GM23338 (cell line): ENCODE data around the gene MGRN1. TPM values are rescaled to one million over a fixed set of nuclear protein-coding genes. Genes with fewer than 3 reads are reported as not detected.

Source experiments
- ATAC-seq: fragments of 200-7000 bp; cut with Tn5 transposase; 3 replicates; pipeline ENCODE4 v1.9.1; 2020
- DNase-seq: peaks from one replicate; pipeline ENCODE4 v3.0.0-alpha.2; 2015; ENCODE audit warnings: low spot score
- H2AFZ ChIP-seq: fragments of 200-600 bp; sonication (generic); 2 replicates; pipeline ENCODE4 v1.8.0; 2016; ENCODE audit warnings: antibody characterized with exemption, mild to moderate bottlenecking, moderate library complexity
- H3F3A ChIP-seq: fragments of 200-600 bp; sonication (generic); replicated peaks from 2 replicates; pipeline ENCODE4 v1.8.0; 2017; ENCODE audit warnings: antibody characterized with exemption, mixed run types, low read depth
- H3K27ac ChIP-seq: fragments of 200-600 bp; sonication (generic); 2 replicates; pipeline ENCODE4 v1.6.1; 2016; ENCODE audit warnings: low read depth
- H3K27me3 ChIP-seq: fragments of 200-600 bp; sonication (generic); 2 replicates; pipeline ENCODE4 v1.8.0; 2016; ENCODE audit warnings: mild to moderate bottlenecking, mixed run types, moderate library complexity; ENCODE audit not compliant: insufficient read depth
- H3K36me3 ChIP-seq: fragments of 200-600 bp; sonication (generic); 2 replicates; pipeline ENCODE4 v1.8.0; 2016; ENCODE audit warnings: mild to moderate bottlenecking; ENCODE audit not compliant: insufficient read depth
- H3K4me1 ChIP-seq: fragments of 200-600 bp; sonication (generic); 2 replicates; pipeline ENCODE4 v1.8.0; 2016; ENCODE audit warnings: mild to moderate bottlenecking, moderate library complexity; ENCODE audit not compliant: insufficient read depth
- H3K4me2 ChIP-seq: fragments of 200-600 bp; sonication (generic); 2 replicates; pipeline ENCODE4 v1.7.1; 2017; ENCODE audit warnings: mixed run types
- H3K4me3 ChIP-seq: fragments of 200-600 bp; sonication (generic); 2 replicates; pipeline ENCODE4 v1.6.1; 2016; ENCODE audit warnings: mixed run types
- H3K79me2 ChIP-seq: fragments of 200-600 bp; sonication (generic); replicated peaks from 2 replicates; pipeline ENCODE4 v1.8.0; 2017; ENCODE audit warnings: mild to moderate bottlenecking; ENCODE audit not compliant: insufficient read depth
- H3K9me2 ChIP-seq: fragments of 200-600 bp; sonication (generic); 2 replicates; pipeline ENCODE4 v1.8.0; 2017; ENCODE audit not compliant: insufficient read depth
- H4K20me1 ChIP-seq: fragments of 200-600 bp; sonication (generic); replicated peaks from 2 replicates; pipeline ENCODE4 v1.8.0; 2017; ENCODE audit warnings: mild to moderate bottlenecking; ENCODE audit not compliant: insufficient read depth
- H3K27ac Mint-ChIP-seq: 2 replicates; pipeline ENCODE4 v1.8.0; 2020; ENCODE audit warnings: inconsistent platforms, mild to moderate bottlenecking, moderate library complexity, mixed read lengths
- H3K27me3 Mint-ChIP-seq: 3 replicates; pipeline ENCODE4 v1.8.0; 2022; ENCODE audit warnings: low read depth, mild to moderate bottlenecking, moderate library complexity, mixed read lengths, inconsistent platforms; ENCODE audit not compliant: insufficient read depth, poor library complexity
- H3K36me3 Mint-ChIP-seq: 3 replicates; pipeline ENCODE4 v1.8.0; 2021; ENCODE audit warnings: low read depth, mild to moderate bottlenecking, inconsistent platforms, moderate library complexity, mixed read lengths
- H3K4me1 Mint-ChIP-seq: 3 replicates; pipeline ENCODE4 v1.8.0; 2020; ENCODE audit warnings: mild to moderate bottlenecking, inconsistent platforms, mixed read lengths
- H3K4me3 Mint-ChIP-seq: 3 replicates; pipeline ENCODE4 v1.8.0; 2021; ENCODE audit warnings: moderate library complexity, mild to moderate bottlenecking, inconsistent platforms, mixed read lengths
- H3K9me3 Mint-ChIP-seq: 3 replicates; pipeline ENCODE4 v1.8.0; 2020; ENCODE audit warnings: moderate library complexity, mild to moderate bottlenecking, inconsistent platforms, mixed read lengths
- EZH2phosphoT487 ChIP-seq: fragments of 200-600 bp; sonication (generic); IDR thresholded peaks from one replicate; pipeline ENCODE4 v1.8.1; 2018; ENCODE audit warnings: antibody characterized with exemption; ENCODE audit not compliant: unreplicated experiment
- JUNB ChIP-seq: IDR thresholded peaks from one replicate; pipeline ENCODE4 v1.6.1; 2016; ENCODE audit warnings: antibody characterized with exemption; ENCODE audit not compliant: unreplicated experiment
- REST ChIP-seq: IDR thresholded peaks from one replicate; pipeline ENCODE4 v1.6.1; 2018; ENCODE audit warnings: antibody characterized with exemption; ENCODE audit not compliant: unreplicated experiment
- polyA plus RNA-seq: library from polyadenylated mRNA; unstranded; fragments of >200 nt; fragmentation: Nextera tagmentation; extraction: Ambion mirVana; gene quantifications from 2 replicates; pipeline ENCODE4 v1.2.1, GENCODE V29; 2016
- total RNA-seq: library from RNA; depleted of rRNA; stranded (reverse); fragments of >200 nt; shearing (Covaris generic); gene quantifications from 2 replicates; pipeline ENCODE4 v1.2.3, GENCODE V29; 2014
- TF ChIP-seq, protein P1 (sequence below), 2 experiments: fragments of 200-600 bp in 1 of 2; sonication (generic) in 1 of 2; conservative IDR thresholded peaks; 2 replicates each; pipeline versions ENCODE4 v1.5.1 to v1.6.1; 2016 to 2017; ENCODE audit warnings: antibody characterized with exemption in 2 of 2, low read depth in 2 of 2, mild to moderate bottlenecking in 2 of 2, moderate library complexity in 1 of 2

MGRN1 gene
- total and polyA plus RNA-seq, 2 experiments from 2014 or later = 13.1 to 71.8 TPM

DNA sequence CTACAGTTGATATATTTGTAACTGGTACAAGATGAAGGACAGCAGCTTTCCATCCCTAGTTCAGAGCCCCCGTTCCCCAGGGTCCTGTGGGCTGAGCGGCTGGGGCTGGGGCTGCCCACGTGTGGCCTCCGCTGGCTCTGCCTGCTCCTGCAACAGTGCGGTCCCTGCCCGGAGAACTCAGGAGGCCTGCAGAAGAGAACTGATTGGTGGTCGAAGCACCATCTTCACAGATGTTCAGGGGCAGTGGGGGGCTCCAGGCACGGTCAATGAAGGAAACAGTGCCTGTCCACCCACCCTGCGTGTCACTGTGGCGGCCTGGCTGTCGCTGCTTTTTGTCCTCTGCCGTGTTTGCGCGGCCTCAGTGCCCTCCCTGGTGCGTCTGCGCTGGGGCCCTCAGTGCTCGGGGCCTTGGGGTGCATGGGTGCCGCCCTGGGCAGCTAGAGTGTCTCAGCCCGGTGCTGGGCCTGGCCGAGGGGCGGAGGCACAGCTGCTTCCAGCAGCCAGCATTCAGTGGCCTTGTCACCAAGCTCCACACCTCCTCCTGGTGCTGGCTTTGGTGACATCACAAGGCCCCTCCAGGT is 64.6 kb downstream of the MGRN1 start:
- Histone ChIP-seq H3K4me2 (no peak overlapping the region), H2AFZ (no peak overlapping the region), H3F3A (no peaks in the 10 kb centered on the region; the same call in 1 of the 2 replicates), H3K27me3 (no peaks in the 10 kb centered on the region), H3K36me3 (no peaks in the 10 kb centered on the region), H3K4me1 (no peaks in the 10 kb centered on the region; the same call in 1 of the 2 replicates), H4K20me1 (no peaks in the 10 kb centered on the region), H3K79me2 (no peaks in the 10 kb centered on the region), H3K27ac (no peak overlapping the region), H3K4me3 (no peak overlapping the region), H3K9me2 (no peaks in the 10 kb centered on the region)
- Mint-ChIP-seq H3K4me1 (no peaks in the 10 kb centered on the region), H3K27me3 (peaks cover 13% of the 10 kb centered on the region), H3K4me3 (no peak overlapping the region), H3K27ac (no peak overlapping the region), H3K36me3 (peaks cover 8% of the 10 kb centered on the region; the same call in 1 of the 3 replicates), H3K9me3 (no peaks in the 10 kb centered on the region; the same call in 2 of the 3 replicates)
- DNase-seq (no peak), ATAC-seq (no peak)
- no peak for TF ChIP-seq EZH2phosphoT487
- TF ChIP-seq, protein P1, sequence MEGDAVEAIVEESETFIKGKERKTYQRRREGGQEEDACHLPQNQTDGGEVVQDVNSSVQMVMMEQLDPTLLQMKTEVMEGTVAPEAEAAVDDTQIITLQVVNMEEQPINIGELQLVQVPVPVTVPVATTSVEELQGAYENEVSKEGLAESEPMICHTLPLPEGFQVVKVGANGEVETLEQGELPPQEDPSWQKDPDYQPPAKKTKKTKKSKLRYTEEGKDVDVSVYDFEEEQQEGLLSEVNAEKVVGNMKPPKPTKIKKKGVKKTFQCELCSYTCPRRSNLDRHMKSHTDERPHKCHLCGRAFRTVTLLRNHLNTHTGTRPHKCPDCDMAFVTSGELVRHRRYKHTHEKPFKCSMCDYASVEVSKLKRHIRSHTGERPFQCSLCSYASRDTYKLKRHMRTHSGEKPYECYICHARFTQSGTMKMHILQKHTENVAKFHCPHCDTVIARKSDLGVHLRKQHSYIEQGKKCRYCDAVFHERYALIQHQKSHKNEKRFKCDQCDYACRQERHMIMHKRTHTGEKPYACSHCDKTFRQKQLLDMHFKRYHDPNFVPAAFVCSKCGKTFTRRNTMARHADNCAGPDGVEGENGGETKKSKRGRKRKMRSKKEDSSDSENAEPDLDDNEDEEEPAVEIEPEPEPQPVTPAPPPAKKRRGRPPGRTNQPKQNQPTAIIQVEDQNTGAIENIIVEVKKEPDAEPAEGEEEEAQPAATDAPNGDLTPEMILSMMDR (conservative IDR thresholded peaks at IDR 0.05; ENCODE audit: low read depth in 2 of 2) = 0 out of 4 replicates have a peak, but pooled peaks of 1 of the 2 experiments have one; percentile 4

DNA sequence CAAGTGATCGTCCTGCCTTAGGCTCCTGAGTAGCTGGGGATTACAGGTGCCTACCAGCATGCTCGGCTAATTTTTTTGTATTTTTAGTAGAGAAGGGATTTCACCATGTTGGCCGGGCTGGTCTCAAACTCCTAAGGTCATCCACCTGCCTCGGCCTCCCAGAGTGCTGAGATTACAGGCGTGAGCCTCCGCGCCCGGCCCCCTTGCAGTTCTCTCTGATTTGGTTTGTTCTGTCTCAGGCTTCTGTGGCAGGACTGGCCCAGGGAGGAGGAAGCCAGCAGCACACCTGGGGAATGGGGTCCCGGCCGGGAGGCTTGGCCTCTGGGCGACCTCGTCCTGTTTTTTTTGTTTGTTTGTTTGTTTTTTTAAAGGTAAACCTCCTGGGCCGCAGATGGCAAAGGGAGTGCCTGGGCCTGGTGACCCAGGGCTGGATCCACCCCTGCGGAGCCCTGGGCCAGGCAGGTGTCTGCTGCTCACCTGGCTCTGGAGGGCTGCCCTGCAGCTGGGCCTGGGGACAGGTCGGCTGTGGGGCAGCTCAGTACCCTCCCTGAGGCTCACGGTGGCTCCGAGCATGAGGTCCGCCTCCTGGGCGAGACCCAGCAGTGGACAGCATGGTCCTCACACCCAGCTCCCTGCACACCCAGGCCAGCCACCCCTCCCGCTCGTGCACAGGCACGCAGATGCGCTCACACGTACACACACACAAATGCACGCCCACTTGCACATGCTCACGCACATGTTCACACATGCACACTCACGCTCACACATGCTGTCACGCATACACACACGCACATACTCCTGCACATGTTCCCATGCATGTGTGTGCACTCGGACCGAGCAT is 65.5 kb downstream of the MGRN1 start:
- H3K4me1 ChIP-seq = no peaks in the 10 kb centered on the region; the same call in 1 of the 2 replicates
- H3K4me3 ChIP-seq = no peak overlapping the region
- H3K4me2 ChIP-seq = no peak overlapping the region
- peaks cover 12% of the 10 kb centered on the region for H3K27me3 Mint-ChIP-seq
- no peaks in the 10 kb centered on the region for H3K79me2 ChIP-seq
- no peaks in the 10 kb centered on the region; the same call in 2 of the 3 replicates for H3K9me3 Mint-ChIP-seq
- no peak overlapping the region for H2AFZ ChIP-seq
- no peak for ATAC-seq
- H3K36me3 Mint-ChIP-seq = peaks cover 4% of the 10 kb centered on the region; the same call in 1 of the 3 replicates
- H3K36me3 ChIP-seq = no peaks in the 10 kb centered on the region
- 0 out of 2 replicates have a peak overlapping the region, but pooled peaks have one; percentile 67 for H3K27ac Mint-ChIP-seq
- no peak overlapping the region for H3K27ac ChIP-seq
- DNase-seq = no peak
- no peaks in the 10 kb centered on the region; the same call in 1 of the 2 replicates for H3F3A ChIP-seq
- no peaks in the 10 kb centered on the region for H3K9me2 ChIP-seq
- H3K4me1 Mint-ChIP-seq = peaks cover under 1% of the 10 kb centered on the region; the same call in 1 of the 3 replicates
- H3K27me3 ChIP-seq = no peaks in the 10 kb centered on the region
- H4K20me1 ChIP-seq = no peaks in the 10 kb centered on the region
- H3K4me3 Mint-ChIP-seq = no peak overlapping the region
- TF ChIP-seq JUNB (no peak), REST (no peak)
- TF ChIP-seq, protein P1 (conservative IDR thresholded peaks at IDR 0.05; ENCODE audit: low read depth in 2 of 2) = no peak
